BJ (cell line): ENCODE measurements around the gene PRM1. TPM values are rescaled to one million over a fixed set of nuclear protein-coding genes. Genes with fewer than 3 reads are reported as not detected.

Experiments
- CTCF ChIA-PET: fragments of 350-600 bp; formaldehyde crosslinking; extraction: SDS; loops from one replicate; lab custom pipeline; 2021; ENCODE audit warnings: antibody characterized with exemption, inconsistent platforms; lab: Yijun Ruan, JAX
- POLR2A ChIA-PET: fragments of 300-600 bp; sonication (Branson Sonifier 250); formaldehyde crosslinking; extraction: SDS; loops from one replicate; lab custom pipeline; 2021; ENCODE audit warnings: antibody characterized with exemption; lab: Charles Lee
- DNase-seq: peaks from one replicate; pipeline ENCODE4 v3.0.0-alpha.2; 2011; ENCODE audit warnings: low read depth
- H3K27me3 ChIP-seq: 2 replicates; pipeline ENCODE4 v1.6.0; 2011; ENCODE audit warnings: low read length; ENCODE audit not compliant: control insufficient read depth, insufficient read depth
- H3K36me3 ChIP-seq: 2 replicates; pipeline ENCODE4 v1.5.1; 2011; ENCODE audit warnings: low read length; ENCODE audit not compliant: control insufficient read depth, insufficient read depth
- H3K4me3 ChIP-seq: 2 replicates; pipeline ENCODE4 v1.5.1; 2011; ENCODE audit warnings: low read depth, mild to moderate bottlenecking, control low read depth, low read length
- CTCF ChIP-seq: IDR thresholded peaks from 2 replicates; pipeline ENCODE4 v1.5.1; 2011; ENCODE audit warnings: low read depth, mild to moderate bottlenecking, control low read depth, inconsistent platforms, low read length, moderate library complexity; ENCODE audit not compliant: insufficient read depth
- polyA plus RNA-seq: library from polyadenylated mRNA; depleted of rRNA; stranded (reverse); fragments of >200 nt; gene quantifications from 2 replicates; pipeline ENCODE4 v1.2.3, GENCODE V29; 2011

Gene PRM1
- polyA plus RNA-seq, 1 experiment = not detected

- Histone ChIP-seq H3K36me3 (no peaks in the 10 kb centered on the region), H3K27me3 (no peaks in the 10 kb centered on the region; the same call in 1 of the 2 replicates), H3K4me3 (no peak overlapping the region)
- ChIA-PET CTCF (interaction anchor here (0.6 to 8.9 kb wide), 3 partner anchors 10 to 93 kb away, joined by 3 to 112 read pairs (median 3); partner anchors contain the start of gene PRM3), POLR2A (no interaction called here)
- TF ChIP-seq CTCF = no peak
- DNase-seq = no peak
These were observed 18.2 kb downstream of the PRM1 start for GRCh38 chr16:11262915-11263314.

GRCh38 chr16:11260596-11260966 is 20.5 kb downstream of the PRM1 start:
- ChIA-PET POLR2A (no interaction called here), CTCF (interaction anchor here (0.6 to 13.2 kb wide), 4 partner anchors 68 to 310 kb away, joined by 3 to 209 read pairs (median 58); no protein-coding TSS in a partner anchor)
- H3K36me3 ChIP-seq = no peaks in the 10 kb centered on the region
- no peak for DNase-seq
- TF ChIP-seq CTCF = no peak
- no peak overlapping the region for H3K4me3 ChIP-seq
- no peaks in the 10 kb centered on the region; the same call in 1 of the 2 replicates for H3K27me3 ChIP-seq

GRCh38 chr16:11259655-11260595 is 21.2 kb downstream of the PRM1 start:
- ChIA-PET CTCF (interaction anchor here (0.7 to 13.2 kb wide), 6 partner anchors 14 to 293 kb away, joined by 3 to 209 read pairs (median 5); no protein-coding TSS in a partner anchor), POLR2A (no interaction called here)
- H3K36me3 ChIP-seq = no peaks in the 10 kb centered on the region
- DNase-seq = no peak
- TF ChIP-seq CTCF = no peak
- H3K4me3 ChIP-seq = no peak overlapping the region
- H3K27me3 ChIP-seq = no peaks in the 10 kb centered on the region; the same call in 1 of the 2 replicates

GRCh38 chr16:11258553-11259492 is 22.3 kb downstream of the PRM1 start:
- POLR2A ChIA-PET = no interaction called here
- CTCF ChIA-PET = interaction anchor here (0.7 to 13.2 kb wide), 14 partner anchors 13 to 310 kb away, joined by 3 to 209 read pairs (median 3); no protein-coding TSS in a partner anchor
- Histone ChIP-seq H3K4me3 (no peak overlapping the region), H3K36me3 (peaks cover 3% of the 10 kb centered on the region), H3K27me3 (no peaks in the 10 kb centered on the region; the same call in 1 of the 2 replicates)
- DNase-seq = no peak
- no peak for TF ChIP-seq CTCF
